Adrenal gland (tissue), 5 donors: ENCODE measurements around the gene SBNO2.

Experiments
- CTCF ChIP-seq, 6 experiments: fragments of 450-650 bp in 4 of 6; fragments of 200-600 bp in 2 of 6; sonication (generic) in 1 of 6; IDR thresholded peaks; 1 replicate in 5 of 6; 2 replicates in 1 of 6; pipeline versions ENCODE4 v1.5.1 to v1.8.0; 2016 to 2021; ENCODE audit warnings: antibody characterized with exemption in 6 of 6, mild to moderate bottlenecking in 2 of 6, moderate library complexity in 1 of 6
- POLR2A ChIP-seq, 2 donors: fragments of 450-650 bp; IDR thresholded peaks; one replicate each; pipeline ENCODE4 v1.6.1; 2017; ENCODE audit warnings: antibody characterized with exemption in 2 of 2, mild to moderate bottlenecking in 2 of 2, moderate library complexity in 1 of 2
- donor health status: DM: no; HTN: no; CAD: no.

DNA sequence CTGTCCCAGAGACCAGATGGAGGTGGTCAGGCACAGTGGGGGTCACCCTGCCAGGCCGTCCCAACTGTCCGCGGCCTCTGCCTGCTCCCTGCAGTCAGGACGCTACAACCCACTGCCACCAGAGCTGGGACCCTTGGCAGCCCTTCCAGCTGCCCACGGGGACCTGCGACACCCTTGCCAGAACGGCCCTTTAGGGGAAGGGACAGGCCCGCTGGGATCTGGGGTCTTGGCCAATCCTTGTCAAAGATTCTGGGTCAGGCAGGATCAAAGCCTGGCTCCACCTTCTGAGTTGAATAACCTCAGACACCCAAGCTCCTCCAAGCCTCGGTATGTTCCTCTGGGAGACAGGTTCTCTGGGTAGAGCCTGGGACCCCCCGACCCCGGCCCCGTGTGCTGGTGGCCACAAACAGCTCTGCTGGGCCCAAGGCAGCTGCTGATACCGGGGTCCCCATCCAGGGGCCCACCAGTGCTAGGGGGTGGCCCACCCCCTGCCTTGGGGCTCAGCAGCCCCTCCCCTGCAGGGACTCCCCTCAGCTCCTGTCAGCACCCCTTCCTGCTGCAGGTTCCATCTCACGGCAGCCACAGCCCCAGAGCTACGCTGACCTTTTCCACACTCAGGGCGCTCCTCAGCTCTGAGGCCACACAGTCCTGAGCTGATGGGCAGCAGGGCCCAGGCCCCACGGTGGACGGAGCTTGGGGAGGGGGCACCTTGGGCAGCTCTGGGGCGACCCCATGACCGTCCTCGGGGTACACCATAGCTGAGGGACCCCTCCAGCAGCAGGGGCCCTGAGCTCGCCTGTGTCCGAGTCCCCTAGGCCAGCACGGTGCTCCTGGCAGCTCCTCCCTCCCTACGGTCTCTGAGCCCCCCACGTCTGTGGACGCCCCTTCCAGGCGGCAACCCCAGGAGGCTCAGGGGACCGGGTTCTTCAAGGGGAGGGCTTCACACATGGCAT, 18.4 kb downstream of the SBNO2 start:
- TF ChIP-seq CTCF (IDR thresholded peaks at IDR 0.05): no peak
- TF ChIP-seq POLR2A (IDR thresholded peaks at IDR 0.05): no peak
